Left ventricle myocardium superior (tissue), 1 donor: ENCODE results near the gene TLE3. TPM values are rescaled to one million over a fixed set of nuclear protein-coding genes. Genes with fewer than 3 reads are reported as not detected.
"Not testable (repeated sequence)": the region's sequence is repeated elsewhere in the genome, so short reads cannot be mapped to it uniquely, and the experiment has no call there.

Experiments
- ATAC-seq: fragments of 200-7000 bp; cut with Tn5 transposase; one replicate; pipeline ENCODE4 v1.9.1; 2020; ENCODE audit warnings: mild to moderate bottlenecking, moderate library complexity
- DNase-seq: peaks from one replicate; pipeline ENCODE4 v3.0.0-alpha.2; 2020
- intact Hi-C: fragments of 100-400 bp; cut with micrococcal nuclease; formaldehyde crosslinking; loops from one replicate; pipeline ENCODE4 v1.11.0; 2022
- total RNA-seq: library from RNA; stranded (reverse); fragmentation: NEBNext Ultra II Directional; extraction: Animal tissue kit (Norgen Biotek cat#: 25700); gene quantifications from one replicate; pipeline ENCODE4 v1.2.1, GENCODE V29; 2021
- donor health status: DM: no; HTN: yes; CAD: no; lungs with severe emphysema.

The TLE3 gene
- total RNA-seq, 1 donor from 2014 or later = 12.8 TPM

DNA sequence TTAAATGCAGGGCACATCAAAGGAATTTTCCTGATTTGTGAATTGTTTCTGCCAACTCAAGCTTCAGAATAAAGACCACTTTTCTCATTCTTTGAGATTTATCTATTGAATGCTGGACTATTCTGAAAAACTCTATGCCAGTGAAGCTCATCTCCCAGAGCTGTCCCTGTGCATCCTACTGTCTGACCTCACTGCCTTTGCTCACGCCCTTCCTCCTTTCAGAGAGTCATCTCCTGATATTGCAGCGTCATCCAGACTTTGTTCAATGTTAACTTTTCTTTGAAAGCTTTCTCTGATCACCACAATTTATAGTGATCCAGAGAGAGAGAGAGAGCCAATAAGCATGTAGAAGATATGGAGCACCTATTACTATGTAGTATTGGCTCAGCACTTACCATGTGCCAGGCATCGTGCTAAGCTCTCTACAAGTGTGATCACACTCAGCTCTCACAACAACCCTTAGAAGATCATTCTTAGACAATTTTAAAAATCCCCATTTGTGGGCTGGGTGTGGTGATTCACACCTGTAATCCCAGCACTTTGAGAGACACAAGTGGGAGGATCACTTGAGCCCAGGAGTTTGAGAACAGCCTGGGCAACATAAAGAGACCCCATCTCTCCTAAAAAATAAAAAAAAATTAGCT lies 30.2 kb upstream of the TLE3 start:
- intact Hi-C loops = no loop called here
- no peak for ATAC-seq

DNA sequence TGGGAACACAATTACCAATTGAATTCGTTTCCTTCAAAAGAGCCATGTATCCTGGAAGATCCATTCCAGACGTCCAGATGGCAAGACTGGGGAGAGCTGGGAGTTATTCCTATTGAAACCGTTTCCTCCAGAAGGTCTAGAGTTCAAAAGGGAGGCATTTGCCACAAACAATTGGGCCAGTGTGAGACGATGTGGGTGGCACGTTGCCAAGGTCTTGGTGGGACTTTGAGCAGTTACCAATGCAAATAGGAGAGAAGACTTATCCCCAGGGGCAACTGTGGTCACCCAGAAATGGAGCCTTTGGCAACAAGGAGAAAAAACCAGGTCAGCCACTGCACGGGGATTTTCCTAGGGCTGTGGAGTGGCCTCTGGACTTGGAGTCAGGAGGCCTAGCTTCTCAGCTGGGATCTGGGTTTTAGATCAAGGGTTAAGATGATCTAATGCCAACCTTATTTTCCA lies 29.6 kb upstream of the TLE3 start:
- ATAC-seq (peak; percentile 34), DNase-seq (peak; percentile 54)
- intact Hi-C loops = no loop called here

More for the DNA sequence above, 30.2 kb upstream of the TLE3 start:
- DNase-seq = no peak

DNA sequence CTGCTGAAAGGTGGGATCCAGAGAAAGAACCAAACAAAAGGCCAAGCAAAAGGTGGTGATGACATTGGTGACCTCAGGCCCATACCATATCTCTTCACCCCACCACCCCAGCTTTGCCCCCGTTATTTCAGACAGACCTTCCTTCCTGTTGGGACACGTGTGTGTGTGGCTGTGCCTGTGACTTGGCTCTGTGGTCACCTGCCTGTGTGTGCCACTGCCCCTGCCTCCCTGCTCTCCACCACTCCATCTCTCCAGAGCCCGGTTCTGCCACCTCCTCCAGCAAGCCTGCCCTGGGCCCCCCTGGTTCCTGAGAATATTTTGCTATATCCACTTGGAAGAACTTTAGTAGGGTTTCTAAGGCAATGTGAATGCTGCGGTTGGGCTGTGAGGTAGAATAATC lies 28.6 kb upstream of the TLE3 start:
- intact Hi-C loops = no loop called here
- ATAC-seq (no peak), DNase-seq (no peak)

DNA sequence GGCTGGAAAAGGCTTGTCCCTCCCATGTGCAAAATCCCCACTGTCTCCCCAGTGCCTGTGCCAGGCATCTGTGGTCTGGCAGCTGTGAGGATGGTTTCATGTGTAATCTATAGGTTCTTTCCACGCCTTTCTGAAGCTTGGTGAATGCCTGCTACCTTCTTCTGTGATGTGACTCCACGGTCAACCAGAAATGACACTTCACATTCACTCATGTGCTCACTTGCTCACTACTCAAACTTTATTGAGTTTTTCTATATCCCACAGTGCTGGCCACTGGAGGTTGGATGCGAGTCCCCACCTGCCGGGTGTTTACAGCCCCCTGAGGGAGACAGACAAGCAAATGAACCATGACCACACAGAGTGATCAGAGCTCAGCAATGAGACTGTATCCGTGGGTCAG lies 27.9 kb upstream of the TLE3 start:
- DNase-seq = no peak
- ATAC-seq = no peak
- intact Hi-C loops = no loop called here

DNA sequence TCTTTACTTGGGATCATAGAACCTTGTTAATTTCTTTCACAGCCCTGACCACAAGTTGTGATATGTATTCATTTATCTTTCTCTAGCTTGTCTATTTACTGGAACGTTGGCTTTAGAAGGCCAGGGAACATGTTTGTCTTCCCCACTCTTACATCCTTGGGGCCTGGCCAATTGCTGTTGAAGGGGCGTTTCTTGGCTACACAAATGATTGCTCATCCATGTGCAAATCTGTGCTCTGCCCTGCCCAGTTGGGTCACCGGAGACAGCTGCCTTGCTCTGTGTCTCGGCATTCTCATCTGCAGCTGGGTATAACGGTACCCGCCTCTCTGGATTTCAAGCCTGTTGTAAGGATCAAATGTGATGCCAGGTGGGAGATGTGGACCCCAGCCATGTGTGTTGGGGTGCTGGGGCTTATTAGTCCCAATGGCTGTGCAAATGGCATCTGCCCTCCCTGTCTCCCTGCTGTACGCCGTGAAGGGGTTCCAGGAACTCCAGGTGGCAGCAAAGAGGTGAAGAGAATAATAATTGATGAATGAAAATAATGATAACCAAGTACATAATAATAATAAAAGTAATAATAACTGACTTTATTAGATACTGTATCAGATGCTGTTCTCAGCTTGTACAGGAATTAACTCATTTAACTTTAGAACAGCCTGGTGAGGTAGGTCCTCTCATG lies 24.0 kb upstream of the TLE3 start:
- DNase-seq (peak; percentile 66), ATAC-seq (peak; percentile 87)
- intact Hi-C loops = no loop called here

DNA sequence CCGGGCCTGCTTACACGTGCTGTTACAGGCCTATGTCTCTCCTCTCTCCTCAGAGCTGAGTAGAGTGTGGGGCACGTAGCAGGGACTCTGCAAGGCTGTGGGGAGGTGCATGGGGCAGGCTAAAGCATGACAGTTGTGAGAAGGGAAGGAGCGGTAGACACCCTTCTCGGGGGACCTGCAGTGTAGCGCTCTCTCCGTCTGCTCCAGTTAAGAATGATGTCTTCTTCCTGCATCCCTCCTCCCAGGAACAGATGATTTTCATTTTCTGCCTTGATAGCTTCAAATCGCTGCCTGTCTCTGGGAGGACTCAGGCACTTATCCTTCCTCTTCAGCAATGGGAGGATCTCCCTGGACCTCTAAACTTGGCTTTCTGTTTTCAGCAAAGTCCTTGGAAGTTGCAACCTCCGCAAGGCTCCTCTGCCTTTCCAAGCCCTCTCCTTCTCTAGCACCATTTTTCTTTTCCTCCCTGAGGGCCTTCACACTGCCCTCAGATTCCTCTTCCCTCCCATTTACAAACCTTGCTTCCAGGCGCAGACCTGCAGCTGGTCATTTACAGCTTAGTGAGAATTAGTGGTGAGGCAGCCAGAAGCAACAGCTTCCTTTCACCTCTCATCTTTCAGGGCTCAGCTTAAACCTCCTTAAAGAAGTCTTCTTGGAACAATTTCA lies 23.4 kb upstream of the TLE3 start:
- intact Hi-C loops = no loop called here
- peak; percentile 53 for ATAC-seq
- DNase-seq = no peak

DNA sequence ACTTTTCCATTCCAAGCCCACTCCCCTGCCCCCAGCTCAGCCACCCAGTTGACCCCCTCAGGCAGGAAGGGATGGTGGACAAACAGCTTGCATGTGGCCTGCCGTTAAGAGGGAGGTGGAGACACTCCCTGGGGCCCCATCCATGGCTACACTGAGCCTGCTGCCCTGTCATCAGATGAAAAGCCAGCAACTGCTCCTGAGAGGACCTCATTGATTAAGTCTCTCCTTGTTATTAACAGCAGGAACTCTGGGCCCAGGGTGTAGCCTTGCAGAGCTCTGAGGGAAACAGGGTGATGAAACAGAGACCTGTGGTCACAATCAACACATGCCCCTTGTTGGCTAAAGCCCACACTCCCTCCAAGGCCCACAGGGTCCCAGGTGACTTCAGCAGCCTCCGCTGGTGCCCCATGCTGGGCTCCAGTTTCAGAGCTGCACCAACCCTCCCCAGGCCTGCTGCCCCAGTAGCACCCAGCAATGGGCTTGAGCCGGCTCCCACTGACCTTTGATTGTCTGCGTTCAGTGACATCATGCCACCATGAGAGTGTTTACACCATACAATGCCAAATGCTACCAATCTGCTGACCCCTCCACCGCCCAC lies 22.3 kb upstream of the TLE3 start:
- intact Hi-C loops = no loop called here
- ATAC-seq (no peak), DNase-seq (no peak)

DNA sequence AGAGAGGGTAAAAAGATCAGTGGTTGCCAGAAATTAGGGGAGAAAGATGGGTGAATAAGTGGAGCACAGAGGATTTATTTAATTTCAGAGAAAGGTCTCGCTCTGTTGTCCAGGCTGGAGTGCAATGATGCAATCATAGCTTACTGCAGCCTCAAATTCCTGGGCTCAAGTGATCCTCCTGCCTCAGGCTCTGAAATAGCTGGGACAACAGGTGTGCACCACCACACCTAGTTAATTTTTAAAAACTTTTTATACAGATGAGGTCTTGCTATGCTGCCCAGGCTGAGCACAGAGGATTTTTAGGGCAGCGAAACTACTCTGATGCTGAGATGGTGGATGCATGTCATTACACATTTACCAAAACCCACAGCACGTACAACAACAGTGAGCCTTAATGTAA lies 20.9 kb upstream of the TLE3 start:
- intact Hi-C loops = no loop called here
- no peak for ATAC-seq

DNA sequence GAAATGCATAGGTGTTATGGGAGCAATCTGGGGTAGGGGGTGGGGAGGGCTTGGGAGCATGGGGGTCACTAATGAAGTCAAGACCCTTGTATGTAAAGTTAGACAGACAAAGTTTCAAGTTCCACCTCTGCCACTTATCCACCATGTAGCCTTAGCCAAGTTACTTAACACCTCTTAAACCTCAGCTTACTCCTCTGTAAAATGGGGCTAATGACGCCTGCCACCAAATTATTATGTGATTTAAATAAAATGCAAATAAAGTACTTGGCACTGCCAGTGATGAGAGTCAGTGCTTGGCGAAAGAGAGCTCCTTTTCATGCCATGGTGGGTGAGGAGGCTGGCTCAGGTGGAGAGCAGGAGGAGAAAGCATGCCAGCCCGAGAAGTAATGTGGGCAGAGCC lies 18.6 kb upstream of the TLE3 start:
- intact Hi-C loops = no loop called here

More for the DNA sequence above, 20.9 kb upstream of the TLE3 start:
- no peak for DNase-seq

DNA sequence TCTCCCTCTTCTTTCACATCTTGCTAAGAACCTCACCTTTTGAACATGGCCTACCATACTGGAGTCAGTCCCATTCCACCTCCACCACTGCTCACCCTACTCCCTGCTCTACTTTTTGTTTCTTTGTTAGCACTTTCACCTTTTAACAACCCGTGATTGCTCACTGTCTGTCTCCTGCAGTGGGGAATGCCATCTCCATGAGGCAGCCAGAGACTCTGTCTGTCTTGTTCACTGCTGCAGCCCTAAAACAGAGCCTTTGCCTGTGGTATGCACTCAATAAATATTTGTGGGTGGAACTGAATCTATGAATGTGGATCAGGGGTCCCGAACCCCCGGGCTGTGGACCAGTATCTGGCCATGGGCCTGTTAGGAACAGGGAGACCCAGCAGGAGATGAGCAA lies 16.5 kb upstream of the TLE3 start:
- no peak for ATAC-seq
- intact Hi-C loops = no loop called here
- no peak for DNase-seq

More for the DNA sequence above, 18.6 kb upstream of the TLE3 start:
- no peak for ATAC-seq
- DNase-seq = no peak

DNA sequence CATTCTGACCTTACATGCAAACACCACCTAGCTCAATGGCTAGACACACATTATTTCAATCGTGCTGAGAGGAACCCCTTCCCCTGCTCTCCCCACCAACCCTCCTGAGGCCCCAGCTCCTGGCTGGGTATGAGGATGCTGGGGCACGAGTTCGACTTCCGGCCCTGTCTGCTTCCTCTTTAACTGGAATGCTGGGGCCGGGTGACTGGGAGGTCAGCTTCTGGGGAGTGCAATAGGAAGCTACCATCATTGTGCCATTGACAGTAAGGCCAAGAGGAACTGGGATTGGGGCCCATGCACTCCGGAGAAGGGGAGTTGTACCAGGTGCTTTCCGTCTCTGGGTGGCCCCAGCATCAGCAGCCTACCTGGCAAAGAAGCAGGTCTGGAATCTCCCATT lies 15.6 kb upstream of the TLE3 start:
- intact Hi-C loops = no loop called here
- ATAC-seq = no peak
- peak; percentile 66 for DNase-seq

DNA sequence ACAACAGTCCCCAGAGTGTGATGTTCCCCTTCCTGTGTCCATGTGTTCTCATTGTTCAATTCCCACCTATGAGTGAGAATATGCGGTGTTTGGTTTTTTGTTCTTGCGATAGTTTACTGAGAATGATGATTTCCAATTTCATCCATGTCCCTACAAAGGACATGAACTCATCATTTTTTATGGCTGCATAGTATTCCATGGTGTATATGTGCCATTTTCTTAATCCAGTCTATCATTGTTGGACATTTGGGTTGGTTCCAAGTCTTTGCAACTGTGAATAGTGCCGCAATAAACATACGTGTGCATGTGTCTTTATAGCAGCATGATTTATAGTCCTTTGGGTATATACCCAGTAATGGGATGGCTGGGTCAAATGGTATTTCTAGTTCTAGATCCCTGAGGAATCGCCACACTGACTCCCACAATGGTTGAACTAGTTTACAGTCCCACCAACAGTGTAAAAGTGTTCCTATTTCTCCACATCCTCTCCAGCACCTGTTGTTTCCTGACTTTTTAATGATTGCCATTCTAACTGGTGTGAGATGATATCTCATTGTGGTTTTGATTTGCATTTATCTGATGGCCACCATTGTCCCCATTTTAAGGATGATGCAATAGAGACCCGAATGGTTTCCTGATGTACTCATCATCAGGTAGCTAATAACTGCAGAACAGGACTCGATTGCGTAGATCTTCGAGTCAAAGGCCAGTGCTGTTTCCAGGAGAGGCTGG lies 15.0 kb upstream of the TLE3 start:
- DNase-seq, ATAC-seq, intact Hi-C loops: not testable (repeated sequence)

DNA sequence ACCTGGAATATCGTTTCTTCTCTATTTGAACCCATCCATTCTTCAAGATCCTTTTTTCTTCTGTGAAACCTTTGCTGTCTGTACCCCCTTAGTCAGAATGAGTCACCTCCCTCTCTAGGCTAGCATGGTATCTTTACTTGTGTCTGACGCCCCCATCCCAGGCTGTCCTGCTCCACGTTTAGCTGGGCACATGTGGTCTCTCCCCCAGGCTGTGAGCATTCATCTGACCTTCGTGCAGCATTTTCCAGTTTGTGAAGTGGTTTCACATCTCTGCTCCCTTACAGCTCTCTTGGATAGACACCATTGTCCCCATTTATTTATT lies 14.3 kb upstream of the TLE3 start:
- intact Hi-C loops = no loop called here
- no peak for DNase-seq
- ATAC-seq = peak; percentile 5

DNA sequence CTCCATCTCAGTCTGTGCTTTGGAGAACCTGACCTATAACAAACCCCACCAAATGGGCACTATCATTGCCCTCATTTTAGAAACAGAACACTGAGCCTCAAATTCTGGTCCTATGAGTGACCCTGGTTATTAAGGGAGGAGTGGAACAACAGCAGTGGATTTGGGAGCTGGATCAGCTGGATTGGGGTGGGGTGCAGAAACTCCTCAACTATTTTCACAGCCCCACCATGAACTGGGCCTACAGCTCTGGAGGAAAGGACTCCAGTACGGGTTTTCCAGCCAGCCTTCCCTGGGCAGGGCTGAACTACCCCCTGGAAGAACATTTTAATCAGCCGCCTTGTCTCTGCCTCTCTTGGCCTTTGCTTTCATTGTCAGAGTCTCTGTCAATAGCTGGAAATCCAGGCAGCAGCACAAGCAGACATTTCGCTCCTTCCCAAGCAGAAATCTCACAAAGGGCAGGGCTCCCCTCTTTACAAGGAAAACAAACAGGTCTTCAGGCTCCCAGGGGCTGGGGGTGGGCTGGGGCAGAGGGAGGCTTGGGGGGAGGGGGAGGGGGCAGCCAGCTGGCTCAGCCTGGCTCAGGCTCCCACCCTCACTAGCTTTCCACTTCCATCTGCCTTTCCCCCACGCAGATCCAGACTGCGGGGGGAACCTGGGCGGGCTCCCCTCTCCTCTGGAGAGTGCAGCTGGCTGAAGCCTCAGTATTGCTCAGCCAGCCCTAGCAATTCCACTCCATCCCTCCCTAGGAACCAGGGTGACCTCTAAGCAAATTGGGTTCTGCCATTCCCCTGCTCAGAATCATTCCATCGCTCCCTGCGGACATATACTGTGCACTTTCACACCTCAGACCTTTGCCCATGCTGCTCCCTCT lies 13.7 kb upstream of the TLE3 start:
- ATAC-seq (peak; percentile 95), DNase-seq (peak; percentile 69)
- intact Hi-C loops = no loop called here

DNA sequence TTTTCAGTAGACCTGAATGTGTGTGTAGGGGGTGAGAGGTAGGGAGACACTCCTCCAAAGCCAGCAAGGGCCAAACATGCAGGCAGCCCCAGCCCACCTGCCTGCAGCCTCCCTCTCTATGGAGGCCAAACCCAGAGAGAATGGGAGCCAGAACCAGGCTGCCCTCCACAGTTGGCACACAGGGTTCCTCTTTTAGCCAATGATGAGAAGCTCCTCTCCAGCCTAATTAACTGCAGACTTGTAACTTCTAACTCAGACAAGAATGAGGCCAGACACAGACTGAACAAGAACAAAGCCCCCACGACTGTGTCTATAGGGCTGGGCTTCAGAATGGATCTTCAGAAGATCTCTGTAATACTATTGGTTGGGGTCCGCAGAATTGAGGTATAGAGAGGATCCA lies 12.3 kb upstream of the TLE3 start:
- intact Hi-C loops = no loop called here
- DNase-seq (no peak), ATAC-seq (no peak)

DNA sequence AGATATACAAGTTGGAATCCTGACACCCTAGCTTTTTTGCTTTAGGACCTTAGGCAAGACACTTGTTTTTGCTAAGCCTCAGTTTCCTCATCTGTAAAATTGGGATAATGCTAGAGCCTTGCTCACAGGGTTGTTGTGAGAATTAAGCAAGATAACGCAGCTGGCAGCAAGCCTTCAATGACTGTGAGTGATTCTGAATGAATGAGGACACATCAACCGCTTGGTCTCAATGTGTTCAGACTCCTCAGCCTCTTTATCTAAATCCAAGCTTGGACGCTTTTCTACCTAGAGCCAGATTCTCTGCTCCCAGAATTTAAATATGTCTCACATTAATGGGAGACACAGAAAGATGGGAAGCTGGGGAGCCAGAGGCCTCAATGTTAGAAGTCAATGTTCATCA lies 11.8 kb upstream of the TLE3 start:
- intact Hi-C loops = no loop called here
- ATAC-seq = no peak
- DNase-seq = no peak

DNA sequence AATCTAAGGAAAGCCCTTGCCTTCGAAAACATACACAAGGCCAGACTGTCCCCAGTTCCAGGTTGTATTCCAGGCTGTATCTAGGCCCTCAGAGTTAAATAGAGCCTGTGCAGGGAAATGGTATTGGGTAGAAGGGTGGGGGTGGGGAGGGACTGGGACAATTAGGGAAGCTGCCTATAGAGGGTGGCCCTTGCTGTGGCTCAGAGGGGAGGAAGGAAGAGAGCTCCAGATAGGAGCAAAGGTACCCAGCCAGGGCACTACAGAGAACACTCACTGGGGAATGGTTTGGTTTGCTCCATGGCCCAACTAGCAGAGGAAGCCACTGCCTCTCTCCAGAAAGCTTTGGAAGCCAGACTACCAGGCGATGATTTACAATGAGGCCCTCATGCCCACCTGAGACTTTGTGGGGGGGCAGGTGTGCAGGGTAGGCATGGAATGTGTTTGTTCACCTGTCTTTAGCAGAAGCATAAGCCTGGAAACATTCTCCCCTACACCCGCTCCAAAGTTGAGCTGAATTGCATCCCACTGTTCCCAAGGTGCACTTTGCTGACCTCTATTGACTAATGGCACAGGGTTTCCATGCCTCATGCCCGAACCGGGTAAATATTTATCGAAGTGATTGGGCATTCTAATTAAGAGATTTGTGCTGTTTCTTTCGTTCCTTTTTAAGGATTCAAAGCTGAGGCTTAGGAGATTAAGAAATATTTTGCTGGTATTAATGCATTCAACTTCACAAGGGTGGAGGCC lies 6.3 kb upstream of the TLE3 start:
- intact Hi-C loops = no loop called here
- ATAC-seq (no peak), DNase-seq (no peak)

DNA sequence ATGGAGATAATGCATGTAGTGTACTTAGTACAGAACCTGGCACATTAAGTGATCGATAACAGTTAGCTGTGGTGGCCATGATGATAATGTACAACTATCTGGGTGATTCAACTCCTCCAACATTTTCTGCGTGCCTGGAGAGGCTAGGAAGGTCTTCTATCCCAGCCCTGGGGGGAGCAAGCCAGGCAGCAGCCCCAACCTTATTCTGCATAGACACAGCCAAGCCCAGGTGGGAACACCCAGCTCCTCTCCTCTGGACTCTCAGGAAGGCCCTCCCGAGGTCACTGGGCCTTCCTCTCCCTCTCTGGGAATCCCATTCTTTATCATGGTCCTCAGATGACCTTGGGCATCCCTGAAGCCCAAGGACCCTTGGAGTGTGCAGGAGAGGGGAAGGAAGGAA lies 5.1 kb upstream of the TLE3 start:
- intact Hi-C loops = no loop called here
- DNase-seq = no peak
- ATAC-seq = no peak
